ENCODE results near the gene PYGM.

Gene PYGM

GRCh38 chr11:64759722-64760719 is at the start of gene PYGM:
Gene PYGM, minus strand, starts transcription at chr11:64759974. Its CDS starts 76 bp downstream, at chr11:64759898.
- no peaks in the 10 kb centered on the region for H3K9me3 ChIP-seq
- peak within 1 kb of the TSS; percentile 24; the same call in 1 of the 2 replicates for H3K4me3 ChIP-seq
- peaks cover 32% of the 10 kb centered on the region for H3K36me3 ChIP-seq
- H4K20me1 ChIP-seq: peaks cover 52% of the 10 kb centered on the region
- H3K27ac ChIP-seq: peak within 1 kb of the TSS; percentile 68
- no peaks in the 10 kb centered on the region for H3K27me3 ChIP-seq
- peak within 1 kb of the TSS; percentile 83 for H3K4me2 ChIP-seq
- peaks cover 84% of the 10 kb centered on the region for H3K4me1 ChIP-seq
- no peak for TF ChIP-seq Cebpa-rat (IDR thresholded peaks at IDR 0.05)
- peak within 1 kb of the TSS; percentile 51 for H3K9ac ChIP-seq

DNA sequence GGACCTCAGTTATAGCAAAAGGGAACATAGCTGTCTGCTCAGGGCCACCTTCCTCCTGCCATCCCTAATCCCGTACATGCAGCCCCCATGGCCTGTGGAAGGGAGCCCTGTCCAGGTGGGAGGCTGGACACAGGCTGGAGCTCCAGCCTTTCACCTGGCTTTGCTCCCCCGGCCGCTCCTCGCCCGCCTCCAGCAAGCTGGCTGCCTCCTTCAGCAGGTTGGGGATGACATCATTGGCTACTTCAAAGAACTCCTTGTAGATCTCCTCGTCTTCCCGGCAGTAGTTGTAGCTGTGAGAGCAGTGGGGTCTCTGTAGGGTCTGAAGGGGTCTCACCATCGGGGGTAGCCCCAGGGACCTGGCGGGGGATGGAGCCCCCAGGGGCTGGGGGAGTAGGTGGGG is 45.7 kb upstream of the PYGM start:
- Histone ChIP-seq H3K9me3 (no peaks in the 10 kb centered on the region), H4K20me1 (peaks cover 26% of the 10 kb centered on the region; the same call in 1 of the 2 replicates), H3K36me3 (peaks cover 46% of the 10 kb centered on the region), H3K4me2 (no peak overlapping the region), H3K27me3 (no peaks in the 10 kb centered on the region), H3K9ac (no peak overlapping the region), H3K4me1 (peaks cover 65% of the 10 kb centered on the region), H3K27ac (no peak overlapping the region), H3K4me3 (no peak overlapping the region)
- no peak for TF ChIP-seq Cebpa-rat (IDR thresholded peaks at IDR 0.05)

- TF ChIP-seq Cebpa-rat (IDR thresholded peaks at IDR 0.05): no peak
- Histone ChIP-seq H3K4me1 (peaks cover 71% of the 10 kb centered on the region), H3K4me2 (peak overlapping the region; percentile 100), H3K27ac (peak overlapping the region; percentile 59; the same call in 1 of the 2 replicates), H4K20me1 (peaks cover 24% of the 10 kb centered on the region; the same call in 1 of the 2 replicates), H3K36me3 (peaks cover 46% of the 10 kb centered on the region), H3K4me3 (peak overlapping the region; percentile 73), H3K9ac (peak overlapping the region; percentile 66), H3K27me3 (no peaks in the 10 kb centered on the region), H3K9me3 (no peaks in the 10 kb centered on the region)
These were observed 44.8 kb upstream of the PYGM start for GRCh38 chr11:64804346-64805210.

DNA sequence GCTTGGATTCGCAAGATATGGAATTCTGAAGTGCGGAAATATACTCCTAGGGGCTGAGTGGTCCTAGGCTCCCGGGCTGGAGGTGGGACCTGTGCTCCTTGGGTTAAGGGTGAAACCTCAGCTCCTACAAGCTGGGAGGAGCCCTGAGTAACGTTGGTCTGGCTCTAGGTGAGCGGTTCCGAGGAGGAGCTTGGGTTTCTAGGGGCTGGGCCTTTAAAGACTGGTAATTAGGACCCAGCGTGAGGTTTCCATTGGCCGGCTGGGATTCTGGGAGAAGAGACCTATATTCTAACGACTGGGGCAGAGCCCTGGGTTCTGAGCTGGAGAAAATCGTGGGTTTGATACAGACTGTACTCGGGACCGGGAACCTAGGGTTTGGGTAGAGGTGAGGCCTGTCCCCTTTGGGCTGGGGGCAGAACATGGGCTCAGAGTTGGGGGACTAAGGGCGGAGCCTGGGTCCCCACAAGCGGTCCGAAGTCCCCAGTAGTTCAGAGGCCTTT is 44.1 kb upstream of the PYGM start:
- Histone ChIP-seq H3K27ac (peak overlapping the region; percentile 59), H3K9ac (peak overlapping the region; percentile 66), H3K36me3 (peaks cover 46% of the 10 kb centered on the region), H3K9me3 (no peaks in the 10 kb centered on the region), H3K4me3 (peak overlapping the region; percentile 73), H3K27me3 (no peaks in the 10 kb centered on the region), H3K4me1 (peaks cover 71% of the 10 kb centered on the region), H3K4me2 (peak overlapping the region; percentile 100), H4K20me1 (peaks cover 19% of the 10 kb centered on the region; the same call in 1 of the 2 replicates)
- no peak for TF ChIP-seq Cebpa-rat (IDR thresholded peaks at IDR 0.05)

DNA sequence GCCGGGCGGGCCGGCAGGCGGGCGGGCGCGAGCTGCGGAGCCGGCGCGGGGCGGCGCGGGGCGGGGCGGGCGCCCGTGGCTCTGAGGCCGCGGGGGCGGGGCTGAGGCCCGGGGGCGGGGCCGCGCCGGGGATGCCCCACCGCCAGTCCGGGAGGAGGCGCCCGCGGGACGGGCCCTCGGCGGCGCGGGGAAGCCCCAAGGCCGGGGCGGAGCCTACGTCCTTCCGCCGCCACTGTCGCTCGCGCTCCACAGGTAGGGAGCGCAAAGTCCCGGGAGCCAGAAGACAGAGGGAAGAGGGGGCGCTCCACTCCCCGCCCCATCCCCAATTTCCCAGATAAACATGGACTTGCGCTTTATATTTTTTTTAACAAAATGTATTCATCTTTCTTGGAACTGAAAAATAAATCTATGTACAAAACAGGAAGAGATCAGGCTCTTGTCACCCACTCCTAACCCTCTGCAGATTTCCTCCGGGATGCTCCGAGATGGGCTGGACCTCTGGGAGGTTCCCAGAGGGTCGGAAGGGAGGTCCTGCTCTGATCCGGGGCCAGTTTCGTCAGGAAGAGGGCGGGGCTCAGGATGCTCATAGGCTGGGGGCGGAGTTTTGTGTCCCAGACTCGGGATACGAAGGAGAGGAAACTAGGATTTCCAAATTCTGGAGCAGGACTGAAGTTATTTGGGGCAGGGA is 43.5 kb upstream of the PYGM start, which contains the start of gene MAP4K2:
Gene MAP4K2 (minus strand): TSS at position 57 of the 688 bp plus-strand sequence. CDS start 65 bp downstream, outside the sequence.
- H3K9ac ChIP-seq: peak within 1 kb of the TSS; percentile 75
- no peaks in the 10 kb centered on the region for H3K9me3 ChIP-seq
- peak within 1 kb of the TSS; percentile 73 for H3K4me3 ChIP-seq
- H3K27me3 ChIP-seq: no peaks in the 10 kb centered on the region
- peak within 1 kb of the TSS; percentile 89 for H3K27ac ChIP-seq
- H3K36me3 ChIP-seq: peaks cover 48% of the 10 kb centered on the region
- peaks cover 19% of the 10 kb centered on the region; the same call in 1 of the 2 replicates for H4K20me1 ChIP-seq
- peak within 1 kb of the TSS; percentile 100 for H3K4me2 ChIP-seq
- peaks cover 71% of the 10 kb centered on the region for H3K4me1 ChIP-seq
- TF ChIP-seq Cebpa-rat (IDR thresholded peaks at IDR 0.05): no peak

GRCh38 chr11:64802370-64803157 is 42.8 kb upstream of the PYGM start:
- peak overlapping the region; percentile 73 for H3K4me3 ChIP-seq
- no peaks in the 10 kb centered on the region for H3K27me3 ChIP-seq
- peak overlapping the region; percentile 100 for H3K4me2 ChIP-seq
- peaks cover 69% of the 10 kb centered on the region for H3K4me1 ChIP-seq
- TF ChIP-seq Cebpa-rat (IDR thresholded peaks at IDR 0.05): no peak
- peak overlapping the region; percentile 75 for H3K9ac ChIP-seq
- H3K36me3 ChIP-seq: peaks cover 43% of the 10 kb centered on the region
- peak overlapping the region; percentile 89 for H3K27ac ChIP-seq
- no peaks in the 10 kb centered on the region for H3K9me3 ChIP-seq
- H4K20me1 ChIP-seq: peaks cover 12% of the 10 kb centered on the region; the same call in 1 of the 2 replicates

DNA sequence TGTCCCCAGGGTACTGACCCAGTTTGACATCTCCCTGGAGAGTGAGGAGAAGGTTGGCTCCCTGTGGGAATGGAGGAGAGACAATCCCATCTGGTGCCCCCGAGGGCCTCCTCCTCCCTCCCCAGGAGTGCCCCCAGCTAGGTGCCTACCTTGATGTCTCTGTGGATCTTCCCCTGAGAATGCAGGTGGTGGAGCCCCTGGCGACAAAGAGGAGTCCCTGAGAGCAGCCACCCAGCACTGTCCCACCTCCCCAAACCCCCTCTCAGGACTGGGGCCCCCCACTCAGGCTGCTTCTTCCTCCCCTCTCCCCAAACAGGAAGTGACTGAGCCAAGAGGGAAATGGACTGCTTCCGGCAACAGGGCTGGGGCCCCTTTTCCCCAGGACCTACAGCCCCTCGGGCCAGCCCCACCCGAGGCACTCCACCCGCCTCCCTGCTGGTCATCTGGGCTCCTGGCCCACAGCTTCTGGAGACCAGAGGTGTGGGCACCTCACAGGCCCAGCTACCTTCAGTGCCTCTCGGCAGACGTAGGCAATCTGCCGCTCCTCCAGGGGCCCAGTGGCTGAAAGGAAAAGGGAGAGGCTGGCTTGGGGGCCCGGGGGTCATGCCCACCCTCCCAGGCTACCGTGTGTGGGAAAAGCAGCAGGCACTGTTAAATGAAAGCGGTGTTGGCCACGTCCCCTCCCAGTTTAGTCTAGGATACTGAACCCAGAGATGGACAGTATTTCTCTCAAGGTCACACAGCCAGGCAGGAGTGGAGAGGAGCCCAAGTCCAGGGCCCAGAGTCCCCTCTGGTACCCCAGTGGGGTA is 42.0 kb upstream of the PYGM start:
- peaks cover 43% of the 10 kb centered on the region for H3K36me3 ChIP-seq
- no peaks in the 10 kb centered on the region for H3K27me3 ChIP-seq
- peaks cover 74% of the 10 kb centered on the region for H3K4me1 ChIP-seq
- H3K4me2 ChIP-seq: peak overlapping the region; percentile 100
- H3K27ac ChIP-seq: peak overlapping the region; percentile 89
- peak overlapping the region; percentile 75 for H3K9ac ChIP-seq
- H4K20me1 ChIP-seq: 0 out of 2 replicates have a peak, but pooled peaks cover 4% of the 10 kb centered on the region
- no peak for TF ChIP-seq Cebpa-rat (IDR thresholded peaks at IDR 0.05)
- no peaks in the 10 kb centered on the region for H3K9me3 ChIP-seq
- peak overlapping the region; percentile 73 for H3K4me3 ChIP-seq

- H3K4me1 ChIP-seq: peaks cover 80% of the 10 kb centered on the region
- no peak for TF ChIP-seq Cebpa-rat (IDR thresholded peaks at IDR 0.05)
- no peaks in the 10 kb centered on the region for H3K9me3 ChIP-seq
- H3K4me3 ChIP-seq: peak overlapping the region; percentile 73
- H3K27ac ChIP-seq: peak overlapping the region; percentile 89
- H3K36me3 ChIP-seq: peaks cover 43% of the 10 kb centered on the region
- H3K4me2 ChIP-seq: peak overlapping the region; percentile 100
- peak overlapping the region; percentile 75 for H3K9ac ChIP-seq
- H3K27me3 ChIP-seq: no peaks in the 10 kb centered on the region
- 0 out of 2 replicates have a peak, but pooled peaks cover 4% of the 10 kb centered on the region for H4K20me1 ChIP-seq
These were observed 41.3 kb upstream of the PYGM start for GRCh38 chr11:64801158-64801464.

Measured in BLaER1 (cell line).